ENCODE measurements around the gene CACNA2D4.

Gene CACNA2D4

GRCh38 chr12:1922075-1922709, 3.7 kb upstream of the CACNA2D4 start:
- TF ChIP-seq CTCF (IDR thresholded peaks at IDR 0.05; ENCODE audit: insufficient read depth, low read length, poor library complexity, severe bottlenecking), result no peak
- no peak for DNase-seq (ENCODE audit: extremely low read depth, insufficient read length)
- H3K4me3 ChIP-seq (replicated peaks; ENCODE audit: low read depth, low read length), result no peak overlapping the region
- no peaks in the 10 kb centered on the region for H3K27me3 ChIP-seq (replicated peaks; ENCODE audit: control insufficient read depth, insufficient read depth, low read length)
- no peaks in the 10 kb centered on the region for H3K36me3 ChIP-seq (ENCODE audit: control insufficient read depth, insufficient read depth, low read length)

GRCh38 chr12:1920971-1921370, 2.5 kb upstream of the CACNA2D4 start:
- no peak overlapping the region for H3K4me3 ChIP-seq (replicated peaks; ENCODE audit: low read depth, low read length)
- DNase-seq (ENCODE audit: extremely low read depth, insufficient read length), result no peak
- no peaks in the 10 kb centered on the region for H3K36me3 ChIP-seq (ENCODE audit: control insufficient read depth, insufficient read depth, low read length)
- TF ChIP-seq CTCF (IDR thresholded peaks at IDR 0.05; ENCODE audit: insufficient read depth, low read length, poor library complexity, severe bottlenecking), result no peak
- no peaks in the 10 kb centered on the region for H3K27me3 ChIP-seq (replicated peaks; ENCODE audit: control insufficient read depth, insufficient read depth, low read length)

- Histone ChIP-seq H3K36me3 (ENCODE audit: control insufficient read depth, insufficient read depth, low read length) (no peaks in the 10 kb centered on the region), H3K4me3 (replicated peaks; ENCODE audit: low read depth, low read length) (no peak overlapping the region), H3K27me3 (replicated peaks; ENCODE audit: control insufficient read depth, insufficient read depth, low read length) (no peaks in the 10 kb centered on the region)
- no peak for DNase-seq (ENCODE audit: extremely low read depth, insufficient read length)
- no peak for TF ChIP-seq CTCF (IDR thresholded peaks at IDR 0.05; ENCODE audit: insufficient read depth, low read length, poor library complexity, severe bottlenecking)
These were observed 2.0 kb upstream of the CACNA2D4 start for GRCh38 chr12:1920436-1920835.

- no peak overlapping the region for H3K4me3 ChIP-seq (replicated peaks; ENCODE audit: low read depth, low read length)
- DNase-seq (ENCODE audit: extremely low read depth, insufficient read length), result no peak
- H3K27me3 ChIP-seq (replicated peaks; ENCODE audit: control insufficient read depth, insufficient read depth, low read length), result no peaks in the 10 kb centered on the region
- no peak for TF ChIP-seq CTCF (IDR thresholded peaks at IDR 0.05; ENCODE audit: insufficient read depth, low read length, poor library complexity, severe bottlenecking)
- no peaks in the 10 kb centered on the region for H3K36me3 ChIP-seq (ENCODE audit: control insufficient read depth, insufficient read depth, low read length)
These were observed 1.3 kb upstream of the CACNA2D4 start for GRCh38 chr12:1919763-1920162.

- Histone ChIP-seq H3K4me3 (replicated peaks; ENCODE audit: low read depth, low read length) (no peak overlapping the region), H3K36me3 (ENCODE audit: control insufficient read depth, insufficient read depth, low read length) (no peaks in the 10 kb centered on the region), H3K27me3 (replicated peaks; ENCODE audit: control insufficient read depth, insufficient read depth, low read length) (no peaks in the 10 kb centered on the region)
- no peak for TF ChIP-seq CTCF (IDR thresholded peaks at IDR 0.05; ENCODE audit: insufficient read depth, low read length, poor library complexity, severe bottlenecking)
- no peak for DNase-seq (ENCODE audit: extremely low read depth, insufficient read length)
These were observed 832 bp upstream of the CACNA2D4 start for GRCh38 chr12:1919284-1919683.

GRCh38 chr12:1918884-1919236, 408 bp upstream of the CACNA2D4 start:
- no peak for DNase-seq (ENCODE audit: extremely low read depth, insufficient read length)
- TF ChIP-seq CTCF (IDR thresholded peaks at IDR 0.05; ENCODE audit: insufficient read depth, low read length, poor library complexity, severe bottlenecking), result no peak
- no peak overlapping the region for H3K4me3 ChIP-seq (replicated peaks; ENCODE audit: low read depth, low read length)
- no peaks in the 10 kb centered on the region for H3K27me3 ChIP-seq (replicated peaks; ENCODE audit: control insufficient read depth, insufficient read depth, low read length)
- H3K36me3 ChIP-seq (ENCODE audit: control insufficient read depth, insufficient read depth, low read length), result no peaks in the 10 kb centered on the region
